IMR-90 (cell line): Measurements from ENCODE around the gene MAGI2. TPM values are rescaled to one million over a fixed set of nuclear protein-coding genes. Genes with fewer than 3 reads are reported as not detected.

Experiments used
- ATAC-seq: fragments of 200-7000 bp; cut with Tn5 transposase; 2 replicates; pipeline ENCODE4 v1.9.1; 2020; ENCODE audit warnings: low read depth, mild to moderate bottlenecking, moderate library complexity
- BruUV-seq: library from RNA; stranded (reverse); fragments of 400-500 nt; replicated peaks from 2 replicates; lab custom pipeline; 2021; lab: Mats Ljungman, UMichigan
- CTCF ChIA-PET: fragments of 300-600 bp; formaldehyde crosslinking; extraction: SDS; loops from one replicate; lab custom pipeline; 2021; ENCODE audit warnings: antibody characterized with exemption; lab: Yijun Ruan, JAX
- POLR2A ChIA-PET: fragments of 300-600 bp; sonication (Branson Sonifier 250); formaldehyde crosslinking; loops from one replicate; lab custom pipeline; 2022; ENCODE audit warnings: antibody characterized with exemption; ENCODE audit not compliant: unreplicated experiment; lab: Charles Lee
- DNase-seq: peaks from one replicate; pipeline ENCODE4 v3.0.0; 2013
- H2AFZ ChIP-seq: replicated peaks from 2 replicates; pipeline ENCODE3; 2013; ENCODE audit warnings: low read length, mild to moderate bottlenecking; ENCODE audit not compliant: poor library complexity
- H2AK5ac ChIP-seq: 2 replicates; pipeline ENCODE4 v1.6.1; 2013; ENCODE audit warnings: low read depth, low read length, inconsistent platforms
- H2AK9ac ChIP-seq: replicated peaks from 2 replicates; pipeline ENCODE3; 2013; ENCODE audit warnings: mild to moderate bottlenecking, low read depth, low read length, moderate library complexity; ENCODE audit not compliant: poor library complexity
- H2BK120ac ChIP-seq: 2 replicates; pipeline ENCODE4 v1.6.1; 2013; ENCODE audit warnings: low read depth, low read length, inconsistent platforms
- H2BK15ac ChIP-seq: 3 replicates; pipeline ENCODE4 v1.6.1; 2013; ENCODE audit warnings: low read depth, low read length, inconsistent platforms
- H2BK20ac ChIP-seq: 2 replicates; pipeline ENCODE4 v1.6.1; 2013; ENCODE audit warnings: low read depth, mild to moderate bottlenecking, inconsistent platforms, low read length, moderate library complexity
- H2BK5ac ChIP-seq: 2 replicates; pipeline ENCODE4 v1.6.1; 2013; ENCODE audit warnings: mild to moderate bottlenecking, low read depth, low read length, inconsistent platforms; ENCODE audit not compliant: poor library complexity, severe bottlenecking
- H3K14ac ChIP-seq: replicated peaks from 2 replicates; pipeline ENCODE4 v1.6.1; 2013; ENCODE audit warnings: low read depth, low read length, inconsistent platforms
- H3K18ac ChIP-seq: 2 replicates; pipeline ENCODE4 v1.6.1; 2013; ENCODE audit warnings: low read depth, low read length, control low read depth
- H3K23ac ChIP-seq: 2 replicates; pipeline ENCODE4 v1.6.1; 2013; ENCODE audit warnings: low read depth, low read length, inconsistent platforms
- H3K27ac ChIP-seq: 2 replicates; pipeline ENCODE4 v1.5.1; 2013; ENCODE audit warnings: mild to moderate bottlenecking, control low read depth, low read length; ENCODE audit not compliant: insufficient read depth
- H3K27me3 ChIP-seq: 2 replicates; pipeline ENCODE4 v1.6.1; 2013; ENCODE audit warnings: low read length; ENCODE audit not compliant: control insufficient read depth, insufficient read depth
- H3K36me3 ChIP-seq: 2 replicates; pipeline ENCODE4 v1.6.1; 2013; ENCODE audit warnings: low read length, mixed read lengths; ENCODE audit not compliant: control insufficient read depth, insufficient read depth
- H3K4ac ChIP-seq: 2 replicates; pipeline ENCODE4 v1.6.1; 2013; ENCODE audit warnings: low read depth, low read length, inconsistent platforms
- H3K4me1 ChIP-seq: 2 replicates; pipeline ENCODE4 v1.6.1; 2013; ENCODE audit warnings: low read length, mixed read lengths; ENCODE audit not compliant: control insufficient read depth, insufficient read depth
- H3K4me2 ChIP-seq: 2 replicates; pipeline ENCODE4 v1.6.1; 2013; ENCODE audit warnings: low read depth, mild to moderate bottlenecking, control low read depth, low read length, moderate library complexity
- H3K4me3 ChIP-seq: 2 replicates; pipeline ENCODE4 v1.5.1; 2013; ENCODE audit warnings: low read depth, mild to moderate bottlenecking, control low read depth, low read length, moderate library complexity; ENCODE audit not compliant: insufficient read depth
- H3K56ac ChIP-seq: 2 replicates; pipeline ENCODE4 v1.6.1; 2013; ENCODE audit warnings: low read length, inconsistent platforms; ENCODE audit not compliant: insufficient read depth; ENCODE audit errors: extremely low read depth
- H3K79me1 ChIP-seq, 2 experiments: 2 replicates each; pipeline ENCODE4 v1.6.1; 2013; ENCODE audit warnings: low read length in 2 of 2, inconsistent platforms in 1 of 2, low read depth in 1 of 2
- H3K9ac ChIP-seq: 2 replicates; pipeline ENCODE4 v1.6.1; 2013; ENCODE audit warnings: low read depth, low read length, control low read depth
- H3K9me1 ChIP-seq: 2 replicates; pipeline ENCODE4 v1.6.1; 2013; ENCODE audit warnings: low read length, inconsistent platforms; ENCODE audit not compliant: insufficient read depth
- H3K9me3 ChIP-seq: 2 replicates; pipeline ENCODE4 v1.6.1; 2013; ENCODE audit warnings: low read length; ENCODE audit not compliant: control insufficient read depth, insufficient read depth
- H4K20me1 ChIP-seq: 2 replicates; pipeline ENCODE4 v1.6.1; 2013; ENCODE audit warnings: low read length, inconsistent platforms; ENCODE audit not compliant: insufficient read depth
- H4K5ac ChIP-seq: 2 replicates; pipeline ENCODE4 v1.6.1; 2013; ENCODE audit warnings: mild to moderate bottlenecking, low read depth, low read length, control low read depth
- H4K8ac ChIP-seq, 2 experiments: 2 replicates each; pipeline ENCODE4 v1.6.1; 2013; ENCODE audit warnings: low read depth in 2 of 2, low read length in 2 of 2, control low read depth in 1 of 2, inconsistent platforms in 1 of 2
- H4K91ac ChIP-seq: 2 replicates; pipeline ENCODE4 v1.6.1; 2013; ENCODE audit warnings: low read depth, low read length, inconsistent platforms; ENCODE audit not compliant: insufficient read depth
- CEBPB ChIP-seq: IDR thresholded peaks from 2 replicates; pipeline ENCODE4 v1.6.1; 2012; ENCODE audit warnings: low read depth, low read length, improper control_type of control experiment
- ELK1 ChIP-seq: fragments of 150-350 bp; IDR thresholded peaks from 2 replicates; pipeline ENCODE4 v1.6.1; 2016; ENCODE audit warnings: low read depth, mild to moderate bottlenecking, low read length, moderate library complexity, borderline replicate concordance
- FOS ChIP-seq: fragments of 150-350 bp; IDR thresholded peaks from 2 replicates; pipeline ENCODE4 v1.6.1; 2016; ENCODE audit warnings: low read depth, low read length
- MAFK ChIP-seq: IDR thresholded peaks from 2 replicates; pipeline ENCODE4 v1.6.1; 2012; ENCODE audit warnings: low read depth, low read length, improper control_type of control experiment
- MAZ ChIP-seq: IDR thresholded peaks from 2 replicates; pipeline ENCODE4 v1.6.1; 2012; ENCODE audit warnings: low read depth, mild to moderate bottlenecking, low read length, improper control_type of control experiment, moderate library complexity, borderline replicate concordance
- MXI1 ChIP-seq: IDR thresholded peaks from 2 replicates; pipeline ENCODE4 v1.6.1; 2012; ENCODE audit warnings: low read depth, mild to moderate bottlenecking, low read length, moderate library complexity, borderline replicate concordance
- POLR2A ChIP-seq: IDR thresholded peaks from 2 replicates; pipeline ENCODE4 v1.6.1; 2012; ENCODE audit warnings: mild to moderate bottlenecking, low read depth, low read length
- RAD21 ChIP-seq: IDR thresholded peaks from 2 replicates; pipeline ENCODE4 v1.6.1; 2012; ENCODE audit warnings: low read length, improper control_type of control experiment
- RFX5 ChIP-seq: IDR thresholded peaks from 2 replicates; pipeline ENCODE4 v1.8.0; 2012; ENCODE audit warnings: low read depth, mild to moderate bottlenecking, low read length, moderate library complexity
- USF2 ChIP-seq: fragments of 150-350 bp; IDR thresholded peaks from 2 replicates; pipeline ENCODE4 v1.6.1; 2017; ENCODE audit warnings: mild to moderate bottlenecking, antibody characterized with exemption, low read length, low read depth
- WGBS, 2 experiments: methylation state at CpG; one replicate each; pipeline versions ENCODE4 v1.1.5 to v1.1.7; 2013; ENCODE audit warnings: missing lambda C conversion rate in 2 of 2; ENCODE audit not compliant: insufficient read length in 1 of 2; ENCODE audit errors: extremely low coverage in 2 of 2; 5-methylcytosine and 5-hydroxymethylcytosine counted together
- dilution Hi-C: fragments of 300-500 bp; cut with HindIII; formaldehyde crosslinking; loops from one replicate; pipeline ENCODE4 v1.14.3; 2018; ENCODE audit warnings: low sequenced_read_pairs; ENCODE audit not compliant: unreplicated experiment
- in situ Hi-C: fragments of 300-500 bp; cut with MboI; formaldehyde crosslinking; loops from 3 replicates; pipeline ENCODE4 v1.14.3; 2019; ENCODE audit warnings: low sequenced_read_pairs, inconsistent platforms, mixed read lengths
- intact Hi-C: fragments of 100-400 bp; cut with micrococcal nuclease; formaldehyde crosslinking; loops from 2 replicates; pipeline ENCODE4 v1.10.0; 2022
- polyA plus RNA-seq, 3 experiments: library from polyadenylated mRNA; depleted of rRNA; stranded (reverse); fragments of >200 nt; gene quantifications; 2 replicates each; pipeline ENCODE4 v1.2.3, GENCODE V29; 2012; ENCODE audit warnings: low replicate concordance in 1 of 3
- total RNA-seq: library from RNA; depleted of rRNA; stranded (reverse); fragments of >200 nt; gene quantifications from 2 replicates; pipeline ENCODE4 v1.2.3, GENCODE V29; 2012

Gene MAGI2
- total and polyA plus RNA-seq, 2 of the 4 experiments (the other 2 are of a cell fraction), result 2.5 to 17.9 TPM

GRCh38 chr7:79286181-79286580 is 167.3 kb downstream of the MAGI2 start:
- peaks cover 5 to 27% of the 10 kb centered on the region in 2 experiments; a peak in 2 of 4 replicates for H3K79me1 ChIP-seq
- DNase-seq (no peak), ATAC-seq (no peak)
- no peaks in the 10 kb centered on the region for H4K20me1 ChIP-seq
- in situ Hi-C loops (no loop called here), dilution Hi-C loops (no loop called here), intact Hi-C loops (loop anchor here (10.0 kb wide), 1 partner anchor 591 kb away; no protein-coding TSS in a partner anchor)
- H3K23ac ChIP-seq, result peak overlapping the region; percentile 66; the same call in 1 of the 2 replicates
- H2BK20ac ChIP-seq, result peak overlapping the region; percentile 92
- no CpG with 5 or more reads among the region's 1 CpG for WGBS, 2 experiments
- no peak overlapping the region for H3K27ac ChIP-seq
- H2AK5ac ChIP-seq, result peak overlapping the region; percentile 29; the same call in 1 of the 2 replicates
- H3K9me1 ChIP-seq, result no peaks in the 10 kb centered on the region; the same call in 1 of the 2 replicates
- H3K14ac ChIP-seq, result peak overlapping the region; percentile 66
- TF ChIP-seq POLR2A, result no peak
- TF ChIP-seq RAD21, result no peak
- no peak for TF ChIP-seq MXI1
- no peak for TF ChIP-seq MAZ
- no peak for TF ChIP-seq USF2
- no peak for TF ChIP-seq FOS
- no peak for TF ChIP-seq CEBPB
- TF ChIP-seq ELK1, result no peak
- TF ChIP-seq MAFK, result no peak
- no peak for TF ChIP-seq RFX5
- no peak overlapping the region for H3K4me2 ChIP-seq
- H2BK15ac ChIP-seq, result peak overlapping the region; percentile 95
- peak overlapping the region; percentile 69; the same call in 1 of the 2 replicates for H3K18ac ChIP-seq
- ChIA-PET POLR2A (no interaction called here), CTCF (interaction anchor here (0.5 to 1.2 kb wide), 3 partner anchors 12 to 632 kb away, joined by 3 to 8 read pairs (median 5); no protein-coding TSS in a partner anchor)
- H3K27me3 ChIP-seq, result no peaks in the 10 kb centered on the region
- H2AFZ ChIP-seq, result no peak overlapping the region
- peak overlapping the region; percentile 93 for H2BK5ac ChIP-seq
- no peaks in the 10 kb centered on the region for H3K9me3 ChIP-seq
- peak overlapping the region; percentile 89 for H2BK120ac ChIP-seq
- peak overlapping the region; percentile 80 to 82; a peak in 3 of 4 replicates for H4K8ac ChIP-seq
- H3K4me1 ChIP-seq, result peaks cover 8% of the 10 kb centered on the region
- no peaks in the 10 kb centered on the region for H3K36me3 ChIP-seq
- H3K4me3 ChIP-seq, result no peak overlapping the region
- H3K9ac ChIP-seq, result no peak overlapping the region
- peak overlapping the region; percentile 68 for H3K4ac ChIP-seq
- no peak overlapping the region for H3K56ac ChIP-seq
- peak overlapping the region; percentile 77; the same call in 1 of the 2 replicates for H4K5ac ChIP-seq
- H2AK9ac ChIP-seq, result no peak overlapping the region
- peak overlapping the region; percentile 88 for H4K91ac ChIP-seq
- no TSS peak for BruUV-seq
